CD14-positive monocyte (primary cell): ENCODE results near the gene EPAS1. TPM values are rescaled to one million over a fixed set of nuclear protein-coding genes. Genes with fewer than 3 reads are reported as not detected.

ENCODE experiments used
- DNase-seq, 3 donors: peaks; one replicate each; pipeline ENCODE4 v3.0.0-alpha.2; 2011 to 2022
- H2AFZ ChIP-seq: 2 replicates; pipeline ENCODE4 v1.6.0; 2012; ENCODE audit warnings: mild to moderate bottlenecking, low read depth, low read length, inconsistent platforms; ENCODE audit not compliant: insufficient read depth, poor library complexity, severe bottlenecking
- H3K27ac ChIP-seq, 2 donors: 1 replicate in 1 of 2; 2 replicates in 1 of 2; pipeline ENCODE4 v1.5.1; 2012 to 2013; ENCODE audit warnings: low read length in 2 of 2, control low read depth in 1 of 2, inconsistent platforms in 1 of 2, low read depth in 1 of 2, mild to moderate bottlenecking in 1 of 2
- H3K27me3 ChIP-seq, 2 donors: one replicate each; pipeline versions ENCODE4 v1.6.0 to v1.6.1; 2011 to 2013; ENCODE audit warnings: low read length in 2 of 2; ENCODE audit not compliant: control insufficient read depth in 2 of 2, insufficient read depth in 2 of 2
- H3K36me3 ChIP-seq, 2 donors: replicated peaks in 1 of 2; 1 replicate in 1 of 2; 2 replicates in 1 of 2; pipeline versions ENCODE4 v1.5.1 to v1.6.1; 2012 to 2013; ENCODE audit warnings: low read length in 2 of 2, control low read depth in 1 of 2, inconsistent platforms in 1 of 2, mild to moderate bottlenecking in 1 of 2; ENCODE audit not compliant: insufficient read depth in 2 of 2, control insufficient read depth in 1 of 2
- H3K4me1 ChIP-seq, 2 donors: 1 replicate in 1 of 2; 2 replicates in 1 of 2; pipeline versions ENCODE4 v1.5.1 to v1.6.1; 2012 to 2013; ENCODE audit warnings: low read length in 2 of 2, control low read depth in 1 of 2, inconsistent platforms in 1 of 2, mild to moderate bottlenecking in 1 of 2, moderate library complexity in 1 of 2; ENCODE audit not compliant: insufficient read depth in 2 of 2, control insufficient read depth in 1 of 2
- H3K4me2 ChIP-seq: replicated peaks from 2 replicates; pipeline ENCODE3; 2012; ENCODE audit warnings: low read length, moderate library complexity, mild to moderate bottlenecking; ENCODE audit not compliant: poor library complexity, severe bottlenecking; ENCODE audit errors: extremely low read depth
- H3K4me3 ChIP-seq, 3 experiments: fragments of 200-600 bp in 1 of 3; sonication (generic) in 1 of 3; replicated peaks in 1 of 3; 1 replicate in 2 of 3; 2 replicates in 1 of 3; pipeline ENCODE4 v1.5.1; 2011 to 2013; ENCODE audit warnings: low read length in 3 of 3, mild to moderate bottlenecking in 3 of 3, control low read depth in 2 of 3, low read depth in 2 of 3, inconsistent platforms in 1 of 3, moderate library complexity in 1 of 3
- H3K79me2 ChIP-seq: 2 replicates; pipeline ENCODE4 v1.6.0; 2012; ENCODE audit warnings: mild to moderate bottlenecking, control low read depth, inconsistent platforms, low read length, moderate library complexity; ENCODE audit not compliant: insufficient read depth
- H3K9ac ChIP-seq: 2 replicates; pipeline ENCODE4 v1.6.0; 2017; ENCODE audit warnings: low read length, mild to moderate bottlenecking; ENCODE audit not compliant: insufficient read depth, poor library complexity, severe bottlenecking
- H3K9me3 ChIP-seq, 2 donors: replicated peaks in 1 of 2; 1 replicate in 1 of 2; 2 replicates in 1 of 2; pipeline versions ENCODE4 v1.5.1 to v1.6.1; 2012 to 2013; ENCODE audit warnings: low read length in 2 of 2, control low read depth in 1 of 2; ENCODE audit not compliant: control insufficient read depth in 1 of 2, insufficient read depth in 1 of 2
- H4K20me1 ChIP-seq: 2 replicates; pipeline ENCODE4 v1.6.0; 2012; ENCODE audit warnings: mild to moderate bottlenecking, low read length, control low read depth, moderate library complexity; ENCODE audit not compliant: insufficient read depth
- H3K27ac Mint-ChIP-seq, 7 donors: one replicate each; pipeline ENCODE4 v1.8.0; 2020; ENCODE audit warnings: mild to moderate bottlenecking in 7 of 7, mixed read lengths in 7 of 7, moderate library complexity in 6 of 7, inconsistent platforms in 2 of 7
- H3K27me3 Mint-ChIP-seq, 3 donors: one replicate each; pipeline ENCODE4 v1.8.0; 2021 to 2022; ENCODE audit warnings: low read depth in 3 of 3, mild to moderate bottlenecking in 3 of 3, mixed read lengths in 3 of 3, moderate library complexity in 3 of 3, inconsistent platforms in 1 of 3
- H3K36me3 Mint-ChIP-seq, 2 donors: one replicate each; pipeline ENCODE4 v1.8.0; 2020; ENCODE audit warnings: mixed read lengths in 2 of 2, inconsistent platforms in 1 of 2, mild to moderate bottlenecking in 1 of 2
- H3K4me1 Mint-ChIP-seq: one replicate; pipeline ENCODE4 v1.8.0; 2020; ENCODE audit warnings: mild to moderate bottlenecking, mixed read lengths
- H3K4me3 Mint-ChIP-seq, 2 donors: one replicate each; pipeline ENCODE4 v1.8.0; 2020; ENCODE audit warnings: mild to moderate bottlenecking in 2 of 2, mixed read lengths in 2 of 2, moderate library complexity in 1 of 2
- H3K9me3 Mint-ChIP-seq, 7 donors: one replicate each; pipeline ENCODE4 v1.8.0; 2020 to 2022; ENCODE audit warnings: mixed read lengths in 7 of 7, mild to moderate bottlenecking in 6 of 7, moderate library complexity in 6 of 7, inconsistent platforms in 2 of 7
- CTCF ChIP-seq: fragments of 200-600 bp; IDR thresholded peaks from one replicate; pipeline ENCODE4 v1.8.0; 2022; ENCODE audit warnings: antibody characterized with exemption, mild to moderate bottlenecking
- WGBS: methylation state at CpG from one replicate; pipeline ENCODE4 v1.1.5; 2013; ENCODE audit warnings: missing lambda C conversion rate; ENCODE audit not compliant: insufficient coverage; 5-methylcytosine and 5-hydroxymethylcytosine counted together
- intact Hi-C, 2 donors: fragments of 100-400 bp; cut with micrococcal nuclease; formaldehyde crosslinking; loops; one replicate each; pipeline versions ENCODE4 v1.15.0 to v1.15.1; 2023
- polyA plus RNA-seq, 3 donors: library from polyadenylated mRNA; depleted of rRNA in 1 of 3; unstranded in 2 of 3; stranded (reverse) in 1 of 3; fragments of 300-500 nt in 2 of 3; fragments of >200 nt in 1 of 3; fragmentation: Illumina TruSeq in 2 of 3; gene quantifications; 1 replicate in 2 of 3; 2 replicates in 1 of 3; pipeline ENCODE4 v1.2.3, GENCODE V29; 2012 to 2021

The EPAS1 gene
- polyA plus RNA-seq, 3 donors: 0.11 to 1.0 (median 0.88) TPM

- intact Hi-C loops: no loop called here
- Histone ChIP-seq H3K79me2 (no peaks in the 10 kb centered on the region), H3K9ac (no peak overlapping the region), H4K20me1 (no peaks in the 10 kb centered on the region), H3K4me2 (no peak overlapping the region), H3K27ac (no peak overlapping the region), H3K36me3 (no peaks in the 10 kb centered on the region), H3K4me3 (no peak overlapping the region), H2AFZ (no peak overlapping the region), H3K9me3 (no peaks in the 10 kb centered on the region), H3K27me3 (peaks cover 13 to 41% of the 10 kb centered on the region in 2 donors), H3K4me1 (no peaks in the 10 kb centered on the region)
- DNase-seq: no peak
- 100% methylated on average over 3 of the region's 4 CpGs for WGBS
- H3K27me3 Mint-ChIP-seq: peaks cover 26 to 36% (median 32%) of the 10 kb centered on the region in 3 donors
- H3K36me3 Mint-ChIP-seq: no peaks in the 10 kb centered on the region
- peaks cover 0 to 6% (median 2%) of the 10 kb centered on the region in 7 donors for H3K9me3 Mint-ChIP-seq
- H3K4me3 Mint-ChIP-seq: no peak overlapping the region
- H3K27ac Mint-ChIP-seq: no peak overlapping the region
- H3K4me1 Mint-ChIP-seq: peaks cover 9% of the 10 kb centered on the region
- no peak for TF ChIP-seq CTCF
Observed at GRCh38 chr2:46305767-46306166, 8.6 kb downstream of the EPAS1 start.

GRCh38 chr2:46306330-46306751 lies 9.1 kb downstream of the EPAS1 start:
- Histone ChIP-seq H3K4me3 (no peak overlapping the region), H4K20me1 (no peaks in the 10 kb centered on the region), H3K9me3 (no peaks in the 10 kb centered on the region), H3K4me1 (no peaks in the 10 kb centered on the region), H3K27me3 (peaks cover 12 to 36% of the 10 kb centered on the region in 2 donors), H2AFZ (no peak overlapping the region), H3K79me2 (no peaks in the 10 kb centered on the region), H3K27ac (no peak overlapping the region), H3K9ac (no peak overlapping the region), H3K4me2 (no peak overlapping the region), H3K36me3 (no peaks in the 10 kb centered on the region)
- Mint-ChIP-seq H3K9me3 (peaks cover 0 to 6% (median 2%) of the 10 kb centered on the region in 7 donors), H3K36me3 (no peaks in the 10 kb centered on the region), H3K27ac (peak overlapping the region in 1 of 7 donors; percentile 25), H3K4me3 (no peak overlapping the region), H3K27me3 (peaks cover 20 to 31% (median 28%) of the 10 kb centered on the region in 3 donors), H3K4me1 (peaks cover 9% of the 10 kb centered on the region)
- peak in 1 of 3 donors; percentile 5 for DNase-seq
- no CpG with 5 or more reads among the region's 2 CpGs for WGBS
- no peak for TF ChIP-seq CTCF
- intact Hi-C loops: no loop called here
